GM23248 (cell line): Measurements from ENCODE around the gene SMCO1. TPM values are rescaled to one million over a fixed set of nuclear protein-coding genes. Genes with fewer than 3 reads are reported as not detected.

Experiments used
- DNase-seq: peaks from one replicate; pipeline ENCODE4 v3.0.0-alpha.2; 2015
- H2AFZ ChIP-seq: fragments of 200-600 bp; sonication (generic); 2 replicates; pipeline ENCODE4 v1.6.1; 2016; ENCODE audit warnings: antibody characterized with exemption
- H3F3A ChIP-seq: fragments of 200-600 bp; sonication (generic); 2 replicates; pipeline ENCODE4 v1.6.1; 2016; ENCODE audit warnings: mild to moderate bottlenecking, antibody characterized with exemption, mixed run types; ENCODE audit not compliant: insufficient read depth
- H3K27ac ChIP-seq: fragments of 200-600 bp; sonication (generic); 2 replicates; pipeline ENCODE4 v1.5.1; 2016; ENCODE audit warnings: mild to moderate bottlenecking
- H3K27me3 ChIP-seq: fragments of 200-600 bp; sonication (generic); replicated peaks from 2 replicates; pipeline ENCODE4 v1.6.1; 2016; ENCODE audit warnings: mild to moderate bottlenecking; ENCODE audit not compliant: insufficient read depth
- H3K36me3 ChIP-seq: fragments of 200-600 bp; sonication (generic); 2 replicates; pipeline ENCODE4 v1.6.1; 2016; ENCODE audit warnings: low read depth, mild to moderate bottlenecking
- H3K4me1 ChIP-seq: fragments of 200-600 bp; sonication (generic); 2 replicates; pipeline ENCODE4 v1.6.1; 2016; ENCODE audit warnings: mild to moderate bottlenecking; ENCODE audit not compliant: insufficient read depth
- H3K4me2 ChIP-seq: fragments of 200-600 bp; sonication (generic); one replicate; pipeline ENCODE4 v1.6.1; 2016; ENCODE audit warnings: mild to moderate bottlenecking; ENCODE audit not compliant: unreplicated experiment
- H3K4me3 ChIP-seq: fragments of 200-600 bp; sonication (generic); 2 replicates; pipeline ENCODE4 v1.5.1; 2016; ENCODE audit warnings: mild to moderate bottlenecking
- H3K79me2 ChIP-seq: fragments of 200-600 bp; sonication (generic); 2 replicates; pipeline ENCODE4 v1.6.1; 2016; ENCODE audit warnings: mild to moderate bottlenecking; ENCODE audit not compliant: insufficient read depth
- H3K9ac ChIP-seq: fragments of 200-600 bp; sonication (generic); 2 replicates; pipeline ENCODE4 v1.6.1; 2016; ENCODE audit warnings: mild to moderate bottlenecking
- H3K9me2 ChIP-seq: fragments of 200-600 bp; sonication (generic); 2 replicates; pipeline ENCODE4 v1.6.1; 2016; ENCODE audit warnings: mixed run types, mild to moderate bottlenecking, moderate library complexity; ENCODE audit not compliant: insufficient read depth
- H3K9me3 ChIP-seq: fragments of 200-600 bp; sonication (generic); one replicate; pipeline ENCODE4 v1.6.1; 2017; ENCODE audit warnings: low read depth
- H4K20me1 ChIP-seq: fragments of 200-600 bp; sonication (generic); 2 replicates; pipeline ENCODE4 v1.6.0; 2016; ENCODE audit not compliant: insufficient read depth
- EZH2 ChIP-seq: fragments of 200-600 bp; sonication (generic); IDR thresholded peaks from 2 replicates; pipeline ENCODE4 v1.6.1; 2018; ENCODE audit warnings: antibody characterized with exemption, mild to moderate bottlenecking; ENCODE audit not compliant: insufficient read depth, poor library complexity, severe bottlenecking
- EZH2phosphoT487 ChIP-seq: fragments of 200-600 bp; sonication (generic); IDR thresholded peaks from 2 replicates; pipeline ENCODE4 v1.6.1; 2018; ENCODE audit warnings: antibody characterized with exemption, moderate library complexity, mild to moderate bottlenecking, low read depth; ENCODE audit not compliant: insufficient read depth
- WGBS, 2 experiments: methylation state at CpG; one replicate each; pipeline ENCODE4 v1.1.6; 2015 to 2017; ENCODE audit warnings: low lambda C conversion rate in 2 of 2, low coverage in 1 of 2; ENCODE audit errors: missing lambda C conversion rate in 2 of 2; 5-methylcytosine and 5-hydroxymethylcytosine counted together
- in situ Hi-C: fragments of 300-500 bp; cut with MboI; formaldehyde crosslinking; loops from 2 replicates; pipeline ENCODE4 v1.15.0; 2020
- polyA plus RNA-seq: library from polyadenylated mRNA; unstranded; fragments of >200 nt; fragmentation: Nextera tagmentation; extraction: Ambion mirVana; gene quantifications from 2 replicates; pipeline ENCODE4 v1.2.1, GENCODE V29; 2016
- total RNA-seq: library from RNA; depleted of rRNA; stranded (reverse); fragments of >200 nt; shearing (Covaris generic); gene quantifications from 2 replicates; pipeline ENCODE4 v1.2.3, GENCODE V29; 2014

The SMCO1 gene
- total and polyA plus RNA-seq, 2 experiments from 2014 or later, result not detected

DNA sequence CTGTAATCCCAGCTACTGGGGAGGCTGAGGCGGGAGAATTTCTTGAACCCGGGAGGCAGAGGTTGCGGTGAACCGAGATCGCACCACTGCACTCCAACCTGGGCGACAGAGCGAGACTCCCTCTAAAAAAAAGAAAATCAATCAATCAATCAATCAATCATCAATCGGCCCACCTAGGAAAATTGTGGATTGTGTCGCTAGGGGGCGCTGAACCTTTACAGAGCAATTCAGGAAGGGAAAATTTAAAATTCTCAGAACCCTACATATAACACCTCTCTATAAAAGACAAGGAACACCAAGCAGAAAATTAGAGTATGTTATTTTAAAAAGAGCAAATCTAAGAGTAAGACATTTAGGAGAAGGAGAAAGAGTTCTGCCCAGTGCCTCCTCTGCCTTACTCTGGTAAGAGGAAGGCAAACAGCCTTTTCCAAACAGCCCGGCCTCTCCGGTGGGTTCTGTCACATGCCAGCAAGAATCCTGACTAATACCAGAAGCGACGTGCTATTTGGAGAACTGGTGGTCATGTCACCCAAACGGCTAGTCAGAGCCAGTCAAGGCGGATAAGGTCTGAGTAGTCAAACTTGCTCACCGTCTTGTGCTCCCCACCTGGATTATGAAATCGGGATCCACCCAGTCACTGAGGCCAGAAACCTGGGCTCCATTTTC is 22.3 kb upstream of the SMCO1 start:
- Histone ChIP-seq H3K4me2 (no peak overlapping the region), H3F3A (no peaks in the 10 kb centered on the region), H3K4me3 (no peak overlapping the region), H3K9ac (no peak overlapping the region), H3K27me3 (no peaks in the 10 kb centered on the region), H2AFZ (no peak overlapping the region), H3K9me2 (no peaks in the 10 kb centered on the region), H3K9me3 (no peaks in the 10 kb centered on the region), H3K79me2 (no peaks in the 10 kb centered on the region), H3K36me3 (no peaks in the 10 kb centered on the region), H3K27ac (no peak overlapping the region), H4K20me1 (no peaks in the 10 kb centered on the region), H3K4me1 (no peaks in the 10 kb centered on the region)
- DNase-seq, result peak; percentile 55
- in situ Hi-C loops, result no loop called here
- 22 to 24% methylated on average over 14 to 18 of the region's 18 CpGs for WGBS, 2 experiments
- TF ChIP-seq EZH2 (no peak), EZH2phosphoT487 (no peak)

- H3K4me2 ChIP-seq, result no peak overlapping the region
- H3K27me3 ChIP-seq, result no peaks in the 10 kb centered on the region
- no peaks in the 10 kb centered on the region for H3K79me2 ChIP-seq
- H3K4me3 ChIP-seq, result no peak overlapping the region
- no peaks in the 10 kb centered on the region for H3K9me2 ChIP-seq
- no peaks in the 10 kb centered on the region for H3K9me3 ChIP-seq
- TF ChIP-seq EZH2phosphoT487 (no peak), EZH2 (no peak)
- no peaks in the 10 kb centered on the region for H3K36me3 ChIP-seq
- no peak overlapping the region for H3K9ac ChIP-seq
- in situ Hi-C loops, result no loop called here
- no peaks in the 10 kb centered on the region for H4K20me1 ChIP-seq
- H3K4me1 ChIP-seq, result no peaks in the 10 kb centered on the region
- peak overlapping the region; percentile 43 for H2AFZ ChIP-seq
- H3K27ac ChIP-seq, result no peak overlapping the region
- no peak for DNase-seq
- no peaks in the 10 kb centered on the region; the same call in 1 of the 2 replicates for H3F3A ChIP-seq
- WGBS, 2 experiments, result 15 to 16% methylated on average over 14 of the region's 14 CpGs
These were observed 18.1 kb upstream of the SMCO1 start for GRCh38 chr3:196533260-196533681.

GRCh38 chr3:196531418-196531817 is 16.3 kb upstream of the SMCO1 start:
- no peak overlapping the region for H2AFZ ChIP-seq
- H3K27me3 ChIP-seq, result no peaks in the 10 kb centered on the region
- H3K9me2 ChIP-seq, result no peaks in the 10 kb centered on the region
- H3K36me3 ChIP-seq, result no peaks in the 10 kb centered on the region
- TF ChIP-seq EZH2 (no peak), EZH2phosphoT487 (no peak)
- H4K20me1 ChIP-seq, result no peaks in the 10 kb centered on the region
- H3K27ac ChIP-seq, result no peak overlapping the region
- peaks cover 10% of the 10 kb centered on the region for H3K4me1 ChIP-seq
- H3K4me3 ChIP-seq, result no peak overlapping the region
- 87 to 89% methylated on average over 4 of the region's 4 CpGs for WGBS, 2 experiments
- no peak for DNase-seq
- H3F3A ChIP-seq, result peaks cover 9% of the 10 kb centered on the region
- no peak overlapping the region for H3K4me2 ChIP-seq
- H3K9ac ChIP-seq, result no peak overlapping the region
- H3K9me3 ChIP-seq, result no peaks in the 10 kb centered on the region
- in situ Hi-C loops, result no loop called here
- no peaks in the 10 kb centered on the region for H3K79me2 ChIP-seq

DNA sequence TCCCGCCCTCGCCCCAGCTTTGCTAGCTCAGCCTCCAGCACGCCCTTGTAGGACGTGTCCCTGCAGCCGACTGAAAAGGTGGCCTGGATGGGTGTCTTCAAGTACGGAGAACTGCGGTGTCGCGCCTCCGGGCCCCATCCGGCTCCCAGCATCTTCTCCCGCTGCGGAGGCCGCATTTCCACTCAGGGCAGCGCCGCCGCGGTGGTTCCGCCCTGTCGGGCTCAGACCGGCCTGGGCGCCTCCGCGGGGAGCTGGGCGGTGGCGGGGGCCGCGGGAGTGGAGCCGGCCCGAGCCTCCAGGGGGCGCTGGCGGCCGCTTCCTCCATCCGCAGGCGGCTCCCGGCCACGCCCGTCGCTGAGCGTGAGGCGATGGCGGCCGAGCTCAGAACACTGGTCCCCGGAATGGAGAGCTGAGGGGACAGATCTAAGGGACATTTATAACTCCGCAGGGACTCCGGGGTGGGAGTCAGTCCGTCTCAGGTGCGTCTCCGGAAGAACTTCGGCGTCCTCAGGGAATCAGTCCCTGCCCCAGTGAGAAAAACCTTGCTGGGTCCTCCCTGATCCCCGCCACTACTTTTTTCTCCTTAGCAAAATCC is 13.6 kb upstream of the SMCO1 start:
- peak overlapping the region; percentile 70 for H3K27ac ChIP-seq
- in situ Hi-C loops, result loop anchor here (10.0 kb wide), 1 partner anchor 274 kb away; no protein-coding TSS in a partner anchor

More for the DNA sequence above, 13.6 kb upstream of the SMCO1 start:
- 5% methylated on average over 28 to 47 of the region's 52 CpGs for WGBS, 2 experiments
- Histone ChIP-seq H3K27me3 (no peaks in the 10 kb centered on the region), H3K4me2 (peak overlapping the region; percentile 63), H3K9me3 (no peaks in the 10 kb centered on the region), H3F3A (peaks cover 9% of the 10 kb centered on the region), H3K9me2 (no peaks in the 10 kb centered on the region), H2AFZ (peak overlapping the region; percentile 98), H3K4me1 (peaks cover 10% of the 10 kb centered on the region), H3K79me2 (no peaks in the 10 kb centered on the region), H3K9ac (peak overlapping the region; percentile 78), H3K4me3 (peak overlapping the region; percentile 63), H4K20me1 (no peaks in the 10 kb centered on the region), H3K36me3 (no peaks in the 10 kb centered on the region)
- no peak for TF ChIP-seq EZH2
- no peak for TF ChIP-seq EZH2phosphoT487
- DNase-seq, result peak; percentile 89
